NCI-H2196 (cell line): ENCODE data around the gene STEAP3.

Experiments
- DNase-seq: peaks from one replicate; lab custom pipeline; 2025; ENCODE audit not compliant: unreplicated experiment; lab: John Stamatoyannopoulos, UW

The STEAP3 gene

DNA sequence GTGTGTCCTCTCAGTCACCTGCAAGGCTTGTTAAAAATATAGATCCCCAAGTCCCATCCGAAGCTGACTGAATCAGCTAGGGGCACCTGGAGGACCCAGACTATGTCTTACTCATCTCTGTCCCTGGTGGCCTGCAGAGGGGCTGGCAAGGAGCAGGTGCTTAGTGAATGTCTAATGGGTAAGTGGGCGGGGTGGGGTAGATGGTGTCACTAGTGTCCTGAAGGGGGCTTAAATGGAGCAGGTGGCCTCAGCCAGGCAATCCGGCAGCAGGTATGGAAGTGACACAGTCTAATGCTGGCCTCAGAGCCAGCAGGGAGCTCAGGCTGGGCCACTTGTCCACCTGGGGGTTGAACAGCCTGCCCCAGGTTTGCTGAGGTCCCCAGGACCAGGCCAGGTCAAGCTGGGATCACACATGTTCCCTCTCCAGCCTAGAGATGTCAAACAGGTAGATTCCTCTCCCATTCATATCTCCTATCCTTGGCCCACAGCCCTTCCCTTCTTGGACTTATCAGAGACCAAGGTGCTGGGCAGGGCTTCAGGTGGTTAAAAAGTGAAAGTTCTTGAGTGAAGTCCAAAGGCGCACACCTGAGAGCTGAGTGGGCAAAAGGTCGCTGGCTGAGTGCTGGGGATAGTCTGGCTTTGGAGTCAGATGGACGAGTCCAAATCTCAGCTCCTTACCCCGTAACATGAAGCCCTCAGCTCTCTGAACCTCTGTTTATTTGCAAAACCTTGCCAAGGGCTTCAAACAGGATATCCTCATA, 1.7 kb downstream of the STEAP3 start:
- no peak for DNase-seq

DNA sequence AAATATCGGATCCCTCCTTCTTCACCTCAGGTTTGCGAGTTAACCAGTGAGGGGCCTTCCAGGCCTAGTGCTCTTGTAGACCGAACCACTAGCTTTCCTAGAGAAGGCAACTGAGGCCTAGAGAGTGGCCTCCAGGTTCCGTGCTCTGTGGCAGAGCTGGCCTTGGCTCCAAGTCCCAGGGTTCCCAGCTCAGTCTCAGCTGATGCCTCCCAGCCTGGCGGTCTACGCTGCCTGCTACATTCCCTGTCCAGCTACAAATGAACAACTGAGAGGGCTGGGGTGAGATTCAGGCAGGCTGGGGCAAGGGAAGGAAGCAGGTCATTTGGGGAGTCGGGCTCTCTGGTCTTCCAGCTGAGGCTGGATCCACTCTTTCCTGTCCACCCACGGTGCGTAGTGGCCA, 2.3 kb downstream of the STEAP3 start:
- no peak for DNase-seq

DNA sequence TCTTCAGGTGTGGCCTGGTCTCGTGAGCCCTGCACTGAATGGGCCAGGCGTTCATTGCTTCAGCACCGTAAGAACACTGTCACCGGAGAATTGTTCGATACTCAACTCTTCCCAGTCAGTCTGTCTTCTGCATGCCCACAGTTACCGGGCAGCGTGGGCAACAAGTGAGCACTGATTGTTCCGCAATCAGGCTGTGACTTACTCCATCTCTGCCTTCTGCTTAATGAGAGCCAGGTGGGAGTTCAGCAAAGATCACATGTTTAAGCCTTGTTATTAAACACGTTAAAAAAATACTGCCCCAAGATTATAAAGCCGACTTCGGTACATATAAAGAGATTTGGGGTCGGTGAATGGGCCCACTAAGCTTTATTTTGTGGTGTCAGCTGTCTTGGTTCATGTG, 3.7 kb downstream of the STEAP3 start:
- no peak for DNase-seq

DNA sequence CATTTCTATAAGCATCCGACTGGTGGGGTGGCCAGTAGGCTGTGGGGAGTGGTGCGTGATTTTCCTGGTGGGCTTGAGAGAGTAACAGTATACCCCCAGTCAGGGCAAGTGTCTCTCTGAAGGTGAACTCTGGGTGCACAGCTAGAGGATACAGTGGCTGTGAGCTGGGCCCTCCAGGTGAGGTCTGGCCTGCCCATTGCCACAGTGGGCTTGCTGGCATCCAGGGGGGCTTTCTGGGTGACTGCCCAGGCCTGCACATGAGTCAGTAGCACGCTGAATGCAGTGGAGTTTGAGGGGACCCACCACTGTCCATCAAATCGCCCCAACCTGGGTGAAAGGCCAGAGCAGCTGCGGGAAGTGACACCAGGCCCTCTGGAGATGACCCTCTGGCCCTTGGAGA, 4.5 kb downstream of the STEAP3 start:
- DNase-seq, result no peak

DNA sequence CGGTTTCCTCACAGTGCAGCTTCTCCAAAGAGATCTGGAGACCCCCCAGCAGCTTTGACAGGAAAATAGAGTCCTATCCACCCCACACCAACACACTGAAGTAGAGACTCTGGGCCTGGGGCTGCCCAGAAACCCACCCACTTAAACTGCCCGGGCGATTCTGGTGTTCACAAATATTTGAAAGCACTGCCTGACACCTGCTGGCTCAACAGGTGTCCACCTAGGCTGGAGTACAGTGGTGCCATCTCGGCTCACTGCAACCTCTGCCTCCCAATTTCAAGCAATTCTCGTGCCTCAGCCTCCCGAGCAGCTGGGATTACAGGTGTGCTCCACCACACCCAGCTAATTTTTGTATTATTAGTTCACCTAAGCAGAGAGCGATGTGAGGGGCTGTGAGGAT, 5.3 kb downstream of the STEAP3 start:
- DNase-seq, result no peak

DNA sequence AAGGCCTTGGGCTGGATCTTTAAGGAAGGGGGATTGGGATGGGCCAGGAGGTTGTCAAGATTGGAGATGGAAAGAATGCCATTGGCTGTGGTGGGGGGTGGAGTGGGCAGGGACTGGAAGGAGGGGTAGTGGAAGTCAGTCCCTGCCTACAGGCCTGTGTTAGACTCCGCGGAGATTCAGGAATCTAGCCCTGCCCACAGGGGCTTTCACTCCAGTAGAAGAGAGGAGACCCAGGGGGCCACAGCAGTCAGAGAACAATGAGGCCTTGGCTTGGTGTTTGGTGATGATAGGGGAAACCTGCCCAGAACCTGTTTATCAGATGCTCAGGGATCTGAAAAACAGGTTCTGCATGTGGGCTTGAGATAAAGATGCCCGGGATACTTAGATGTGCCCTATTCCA, 6.1 kb downstream of the STEAP3 start:
- no peak for DNase-seq

DNA sequence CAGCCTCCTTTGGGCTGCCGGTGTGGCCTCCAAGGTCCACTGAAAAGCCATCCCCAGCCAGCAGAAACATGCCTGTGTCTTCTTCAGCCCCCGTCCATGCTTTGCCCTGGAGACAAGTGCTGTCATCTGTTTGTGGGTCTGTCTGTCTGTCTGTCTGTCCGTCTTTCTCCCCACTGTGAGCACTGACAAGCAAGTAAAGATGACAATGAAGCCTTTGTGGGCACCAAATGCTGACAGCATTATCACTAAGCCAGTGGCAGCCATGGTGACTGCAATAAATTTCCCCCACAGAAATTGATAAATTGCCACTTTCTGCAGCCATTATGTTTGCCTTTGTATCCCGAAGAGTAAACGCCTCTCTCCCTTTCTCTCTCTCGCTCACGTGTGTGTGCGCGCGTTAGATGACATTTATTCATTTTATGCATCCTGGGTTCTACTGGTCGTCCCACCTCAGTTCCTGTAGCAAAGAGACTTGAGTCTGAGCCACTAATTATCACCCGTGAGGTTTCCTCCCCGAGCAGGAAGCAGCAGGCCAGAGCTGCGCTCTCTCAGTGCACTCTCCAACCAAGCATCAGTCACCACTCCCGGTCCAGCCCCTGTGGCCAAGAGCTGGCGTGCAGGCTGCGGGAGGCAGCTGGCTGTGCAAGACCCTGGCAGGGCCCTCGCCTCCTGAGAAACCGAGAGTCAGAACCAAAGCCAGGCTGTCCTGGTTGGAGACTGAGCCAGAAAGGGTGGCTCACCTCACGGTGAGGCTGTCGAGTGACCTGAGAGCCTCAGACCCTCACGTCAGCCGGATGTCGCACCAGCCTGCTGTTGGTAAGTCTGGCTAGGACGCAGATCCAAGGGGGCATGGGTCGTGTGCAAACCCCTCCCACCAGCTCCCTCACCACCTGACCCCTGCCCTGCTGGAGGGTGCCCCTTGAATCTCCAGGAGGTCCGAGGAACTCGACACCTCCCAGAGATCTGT, 6.9 kb downstream of the STEAP3 start:
- no peak for DNase-seq

DNA sequence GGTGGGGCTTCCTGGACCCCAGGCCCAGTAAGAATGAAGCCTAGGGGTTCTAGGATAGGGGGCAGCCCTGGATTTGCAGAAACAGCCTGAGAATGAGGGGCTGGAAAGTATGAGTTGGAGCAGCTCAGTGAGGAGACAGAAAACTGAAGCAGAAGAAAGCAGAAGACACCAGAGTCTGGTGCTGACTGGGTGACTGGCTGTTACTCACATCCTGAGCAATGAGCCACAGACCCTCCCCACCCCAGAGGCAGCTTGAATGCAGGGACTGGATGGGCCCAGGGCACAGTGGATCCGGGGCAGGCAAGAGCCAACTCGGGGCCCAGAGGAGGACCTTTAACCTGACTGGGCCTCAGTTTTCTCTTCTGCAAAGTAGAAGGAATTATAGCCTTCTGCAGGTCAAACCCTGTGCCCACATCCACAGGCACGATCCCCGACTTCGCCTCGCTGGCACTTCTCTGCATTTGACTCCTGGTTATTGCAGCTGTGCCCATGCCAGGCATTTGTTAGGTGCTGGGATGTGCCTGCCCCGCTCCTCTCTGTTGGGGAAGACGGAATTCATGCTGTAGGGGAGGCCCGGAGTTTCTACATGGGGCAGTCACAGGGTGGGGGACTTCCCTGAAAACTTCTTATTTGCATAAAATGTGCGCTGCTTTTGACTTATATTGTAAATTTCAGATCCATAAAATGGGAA, 8.5 kb downstream of the STEAP3 start:
- no peak for DNase-seq

DNA sequence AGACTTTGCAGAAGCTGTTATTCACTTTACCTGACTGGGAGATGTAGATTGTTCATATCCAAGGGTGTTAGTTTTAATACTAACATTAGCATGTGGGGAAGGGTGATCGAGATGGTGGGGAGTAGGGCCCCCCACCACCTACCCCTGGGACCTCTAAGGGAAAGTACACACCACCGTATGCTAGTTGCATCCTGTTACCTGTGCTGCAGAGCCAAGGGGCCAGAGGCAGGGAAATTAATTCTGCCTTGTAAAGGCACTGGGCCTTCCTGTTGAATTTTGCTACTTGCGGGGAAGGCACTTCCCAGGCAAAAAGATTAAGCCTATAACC, 9.0 kb downstream of the STEAP3 start:
- no peak for DNase-seq

DNA sequence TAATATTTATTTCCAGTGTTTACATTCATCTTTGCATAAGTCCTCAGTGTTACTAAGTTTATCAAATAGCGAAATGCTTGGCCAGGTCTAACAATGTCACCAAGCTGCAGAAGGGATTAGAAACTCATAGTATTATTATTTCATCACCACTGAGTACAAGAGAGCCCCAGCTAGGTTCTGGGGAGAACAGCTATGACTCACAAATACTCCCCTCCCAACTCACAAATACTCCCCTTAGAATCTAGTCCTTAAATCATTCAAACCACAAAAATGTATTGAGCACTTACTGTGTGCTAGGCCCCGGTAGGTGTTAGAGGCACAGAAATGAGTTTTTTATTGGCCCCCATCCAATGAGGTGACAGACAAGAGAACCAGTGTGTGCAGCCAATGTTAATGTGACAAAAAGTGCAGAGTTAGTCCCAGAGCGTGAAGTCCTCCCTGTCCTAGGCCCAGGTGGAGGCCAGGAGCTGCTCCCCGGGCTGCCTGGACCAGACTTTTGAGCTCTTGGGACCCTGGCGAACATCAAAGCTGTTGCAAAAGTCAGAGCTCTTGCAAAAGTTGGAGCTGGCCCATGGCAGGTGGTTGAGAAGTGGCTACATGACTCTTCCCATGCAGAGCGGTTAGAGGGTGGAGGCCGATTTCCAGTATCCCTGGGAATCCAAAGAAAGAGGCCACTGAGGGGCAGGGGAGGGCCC, 9.8 kb downstream of the STEAP3 start:
- DNase-seq, result no peak

DNA sequence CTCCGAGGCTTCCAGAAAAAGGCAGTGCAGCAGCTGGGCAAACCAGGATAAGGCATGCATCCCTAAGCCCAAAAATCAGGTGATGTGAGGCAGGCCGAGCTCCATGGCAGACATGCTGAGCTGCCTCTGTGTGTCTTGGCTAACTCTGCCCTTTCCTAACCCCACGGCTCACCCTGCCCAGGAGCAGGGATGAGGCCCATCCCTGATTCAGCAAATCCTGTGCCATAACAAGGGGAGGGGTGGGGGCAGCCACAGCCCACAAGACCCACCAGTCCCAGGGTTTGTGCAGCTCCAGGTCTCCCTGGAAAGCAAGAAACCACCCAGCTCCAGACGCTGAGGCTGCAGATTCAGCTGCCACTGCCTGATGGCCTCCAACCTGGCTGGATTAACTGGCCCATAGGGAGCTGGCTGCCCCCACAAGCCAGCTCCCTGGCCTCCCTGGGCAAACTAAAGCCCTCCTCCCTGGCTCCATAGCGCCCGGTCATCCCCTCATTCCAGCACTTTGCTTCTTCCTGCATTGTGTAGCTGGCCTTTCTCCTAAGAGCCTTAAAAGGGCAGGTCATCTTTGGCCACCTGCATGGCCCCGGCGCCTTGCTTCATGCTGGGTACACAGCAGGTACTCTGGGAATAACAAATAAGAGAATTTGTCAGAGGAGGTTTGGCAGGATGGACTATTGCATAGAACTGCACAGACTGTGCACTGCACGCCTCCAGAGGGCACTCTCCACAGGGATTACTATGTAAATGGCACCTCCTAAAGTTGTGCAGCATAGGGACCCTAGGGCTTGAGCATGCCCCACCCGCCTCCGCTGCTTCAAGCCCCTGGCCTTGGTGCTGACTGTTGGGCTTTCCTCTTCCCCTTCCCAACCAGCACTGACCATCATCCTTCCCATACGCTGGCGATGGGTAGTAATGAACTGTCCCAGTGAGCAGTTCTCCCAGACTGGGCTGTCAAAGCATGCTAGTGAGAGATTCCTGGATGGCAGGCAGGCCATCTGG, 10.7 kb downstream of the STEAP3 start:
- peak; percentile 27 for DNase-seq

DNA sequence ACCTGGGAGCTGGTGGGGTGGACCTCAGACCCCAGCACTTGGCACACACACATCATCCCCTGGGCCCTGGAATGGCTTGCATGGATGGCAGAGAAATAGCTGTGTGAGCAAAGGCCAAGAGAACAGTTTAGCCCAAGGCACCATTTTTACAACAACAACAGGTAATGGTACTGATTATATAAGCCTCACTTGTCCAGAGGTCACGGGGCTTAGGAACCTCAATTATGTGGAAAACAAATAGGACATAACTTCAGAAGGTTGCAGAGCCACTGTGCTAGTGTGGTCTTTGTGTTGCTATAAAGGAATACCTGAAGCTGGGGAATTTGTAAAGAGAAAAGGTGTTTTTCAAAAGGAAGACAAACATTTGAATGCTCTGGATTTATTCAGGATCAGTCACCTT, 13.2 kb downstream of the STEAP3 start:
- DNase-seq, result no peak

DNA sequence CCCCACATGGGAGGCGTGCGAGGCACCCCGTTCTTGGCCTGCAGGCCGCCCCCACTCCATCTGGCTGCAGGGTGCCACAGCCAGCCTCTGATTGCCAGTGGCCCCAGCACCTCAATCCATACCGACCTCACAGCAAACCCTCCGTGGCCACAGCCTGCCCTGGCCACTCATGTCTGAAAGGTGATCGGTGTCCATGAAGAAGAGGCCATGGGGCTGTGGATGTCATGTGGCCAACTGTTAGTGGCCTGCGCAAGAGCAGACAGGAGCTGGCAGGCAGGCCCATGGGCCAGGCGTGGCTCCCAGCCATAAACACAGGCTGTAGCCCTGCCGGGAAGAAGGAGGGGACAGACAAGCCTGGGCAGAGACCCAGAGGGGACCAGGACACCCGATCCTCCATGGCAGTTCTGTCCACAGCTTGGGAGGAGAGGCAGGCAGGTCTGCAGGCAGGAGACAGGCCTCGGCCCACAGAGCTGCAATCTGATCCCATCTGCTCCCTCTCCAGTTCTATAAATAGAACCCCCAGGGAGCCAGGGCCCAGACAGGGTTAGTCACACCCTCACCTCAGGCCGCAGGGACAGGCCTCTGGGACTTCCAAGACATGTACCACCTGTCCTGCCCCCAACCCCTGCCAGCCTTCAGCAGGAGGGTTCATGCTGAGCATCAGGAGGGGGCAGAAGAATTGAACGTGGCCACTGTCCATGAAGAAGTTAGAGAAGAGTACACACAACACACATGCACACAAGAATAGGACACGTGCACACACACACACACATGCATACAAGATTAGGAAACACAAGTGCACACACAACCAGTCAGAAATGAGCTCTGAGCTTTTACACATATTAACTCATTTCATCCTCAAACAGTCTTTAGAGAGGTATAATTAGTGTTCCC, 16.9 kb downstream of the STEAP3 start:
- peak; percentile 97 for DNase-seq

DNA sequence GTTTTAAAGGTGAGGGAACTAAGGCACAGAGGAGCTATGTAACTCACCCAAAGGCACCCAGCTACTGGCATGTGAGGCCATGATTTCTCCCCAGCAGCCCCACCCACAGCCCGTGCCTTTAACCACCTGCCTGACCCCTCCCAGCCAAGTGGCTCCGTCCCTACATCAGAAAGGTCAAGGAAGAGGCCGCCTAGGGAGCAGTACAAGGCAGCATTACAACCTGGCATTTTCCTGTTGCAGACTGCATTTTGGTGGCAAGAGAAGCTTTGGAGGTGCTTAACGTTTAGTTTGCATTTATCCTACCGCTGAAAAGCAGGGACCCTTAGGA, 17.5 kb downstream of the STEAP3 start:
- DNase-seq, result peak; percentile 52

DNA sequence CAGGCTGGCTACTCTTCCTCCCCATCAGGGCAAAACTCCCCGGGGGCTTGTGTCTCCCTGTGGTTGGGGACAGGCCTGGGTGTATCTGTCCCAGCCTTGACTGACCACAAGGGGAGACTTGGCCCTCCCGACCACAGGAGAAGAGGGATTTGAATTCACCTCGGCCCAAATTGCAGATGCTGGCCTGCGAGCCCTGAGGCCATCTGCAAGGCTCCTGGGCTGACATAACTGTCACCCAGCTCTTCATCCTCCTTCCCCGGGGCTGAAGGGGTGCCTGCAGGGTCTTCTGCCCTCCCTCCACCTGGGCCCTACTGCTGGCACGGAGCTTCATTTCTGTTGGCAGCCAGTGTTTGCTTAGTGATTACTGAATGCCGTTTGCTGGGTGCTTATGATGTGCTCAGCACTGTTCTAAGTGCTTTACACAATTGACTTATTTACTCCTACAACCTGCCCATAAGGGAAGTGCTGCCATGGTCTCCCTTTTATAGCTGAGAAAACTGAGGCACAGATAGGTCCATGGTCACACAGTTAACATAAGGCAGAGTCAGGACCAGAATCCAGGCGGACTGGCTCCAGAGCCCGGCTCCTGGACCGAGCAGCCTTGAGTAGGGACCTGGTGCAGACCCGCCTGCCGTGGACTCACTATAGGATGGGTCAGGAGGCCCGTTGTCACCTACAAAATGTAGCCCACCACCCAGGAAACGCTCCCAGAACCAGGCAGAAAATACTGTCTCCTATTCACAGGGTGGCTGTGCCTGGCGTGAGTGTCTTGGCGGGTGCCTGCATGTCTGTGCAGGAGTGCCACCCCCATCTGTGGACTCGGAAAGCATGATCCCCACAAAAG, 18.9 kb downstream of the STEAP3 start:
- peak; percentile 39 for DNase-seq

DNA sequence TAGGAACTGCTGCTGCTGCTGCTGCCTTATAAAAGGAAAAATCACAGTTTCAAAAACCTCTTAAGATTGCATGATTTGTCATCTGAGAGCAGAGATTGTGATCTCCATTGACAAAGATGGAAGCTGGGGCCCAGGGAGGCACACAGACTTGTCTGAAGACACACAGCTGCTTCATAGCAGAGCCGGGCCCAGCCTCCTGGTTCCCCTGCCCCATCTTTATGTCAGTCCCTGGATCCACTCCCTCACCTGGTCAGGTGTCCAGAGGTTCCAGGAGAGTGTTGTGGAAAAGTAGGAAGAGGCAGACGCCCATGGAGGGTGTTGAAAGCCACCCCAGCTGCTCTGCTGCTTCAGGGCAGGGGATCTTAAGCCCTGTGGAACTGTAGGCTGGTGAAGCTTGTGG, 20.0 kb downstream of the STEAP3 start:
- no peak for DNase-seq

DNA sequence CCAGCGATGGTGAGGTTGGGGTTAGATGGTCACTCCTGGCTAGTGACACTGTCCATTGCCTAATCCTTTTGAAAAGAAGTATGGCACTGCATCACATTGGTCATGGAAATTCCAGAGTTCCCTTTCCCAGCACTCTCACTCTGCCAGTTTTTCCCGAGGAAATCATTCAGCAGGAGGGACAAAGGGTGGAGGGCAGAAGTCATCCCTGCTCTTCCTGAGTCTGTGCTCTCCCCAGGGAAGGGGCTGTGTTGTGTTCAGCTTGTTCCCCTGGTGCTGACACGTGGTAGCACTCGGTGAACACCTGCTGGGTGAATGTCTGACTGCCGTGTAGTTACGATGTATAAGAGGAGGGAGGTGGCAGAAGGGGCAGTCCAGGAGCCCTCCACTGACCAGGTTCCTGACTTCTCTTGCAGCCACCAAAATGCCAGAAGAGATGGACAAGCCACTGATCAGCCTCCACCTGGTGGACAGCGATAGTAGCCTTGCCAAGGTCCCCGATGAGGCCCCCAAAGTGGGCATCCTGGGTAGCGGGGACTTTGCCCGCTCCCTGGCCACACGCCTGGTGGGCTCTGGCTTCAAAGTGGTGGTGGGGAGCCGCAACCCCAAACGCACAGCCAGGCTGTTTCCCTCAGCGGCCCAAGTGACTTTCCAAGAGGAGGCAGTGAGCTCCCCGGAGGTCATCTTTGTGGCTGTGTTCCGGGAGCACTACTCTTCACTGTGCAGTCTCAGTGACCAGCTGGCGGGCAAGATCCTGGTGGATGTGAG, 21.6 kb downstream of the STEAP3 start:
- DNase-seq, result no peak

DNA sequence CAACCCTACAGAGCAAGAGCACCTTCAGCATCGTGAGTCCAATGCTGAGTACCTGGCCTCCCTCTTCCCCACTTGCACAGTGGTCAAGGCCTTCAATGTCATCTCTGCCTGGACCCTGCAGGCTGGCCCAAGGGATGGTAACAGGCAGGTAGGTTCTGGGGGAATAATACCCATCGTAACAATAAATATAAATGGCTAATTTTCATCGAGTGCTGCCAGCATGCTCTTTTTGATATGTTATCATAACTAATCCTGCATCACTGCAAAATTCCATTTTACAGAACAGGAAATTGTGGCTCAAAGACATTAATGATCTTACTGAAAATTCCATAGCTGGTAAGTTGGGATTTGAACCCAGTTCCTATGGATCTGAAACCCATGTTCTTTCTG, 22.2 kb downstream of the STEAP3 start:
- DNase-seq, result no peak
